Mesodermal cell (in vitro differentiated cells): ENCODE results near the gene ITGB2.

ENCODE experiments used
- H3K27ac ChIP-seq: 2 replicates; pipeline ENCODE4 v1.7.0; 2013; ENCODE audit warnings: mild to moderate bottlenecking, low read depth, low read length, moderate library complexity; ENCODE audit not compliant: severe bottlenecking
- H3K36me3 ChIP-seq: 2 replicates; pipeline ENCODE4 v1.7.1; 2013; ENCODE audit warnings: mild to moderate bottlenecking, low read length, moderate library complexity; ENCODE audit not compliant: control insufficient read depth, insufficient read depth
- H3K4me1 ChIP-seq: one replicate; pipeline ENCODE4 v1.7.1; 2013; ENCODE audit warnings: mild to moderate bottlenecking, low read length; ENCODE audit not compliant: insufficient read depth, control insufficient read depth, poor library complexity, severe bottlenecking
- H3K4me3 ChIP-seq: 2 replicates; pipeline ENCODE4 v1.7.0; 2013; ENCODE audit warnings: low read length, control low read depth, mild to moderate bottlenecking; ENCODE audit not compliant: insufficient read depth, poor library complexity, severe bottlenecking; ENCODE audit errors: extremely low read depth
- H3K9me3 ChIP-seq: 2 replicates; pipeline ENCODE4 v1.7.1; 2013; ENCODE audit warnings: mild to moderate bottlenecking, low read length, moderate library complexity; ENCODE audit not compliant: control insufficient read depth
- WGBS, 2 experiments: methylation state at CpG; one replicate each; pipeline ENCODE4 v1.1.5; 2013; ENCODE audit warnings: missing lambda C conversion rate in 2 of 2; ENCODE audit not compliant: insufficient coverage in 2 of 2; 5-methylcytosine and 5-hydroxymethylcytosine counted together

The ITGB2 gene

GRCh38 chr21:44960141-44961092 is 39.7 kb upstream of the ITGB2 start:
- 94 to 95% methylated on average over 17 to 21 of the region's 23 CpGs for WGBS, 2 experiments
- Histone ChIP-seq H3K4me1 (peaks cover 31% of the 10 kb centered on the region), H3K4me3 (no peak overlapping the region), H3K9me3 (no peaks in the 10 kb centered on the region), H3K36me3 (peaks cover 78% of the 10 kb centered on the region), H3K27ac (no peak overlapping the region)

GRCh38 chr21:44959376-44960091 is 38.8 kb upstream of the ITGB2 start:
- peaks cover 71% of the 10 kb centered on the region for H3K36me3 ChIP-seq
- H3K4me3 ChIP-seq, result no peak overlapping the region
- WGBS, 2 experiments, result 94 to 96% methylated on average over 19 to 26 of the region's 26 CpGs
- peak overlapping the region; percentile 95 for H3K27ac ChIP-seq
- no peaks in the 10 kb centered on the region for H3K9me3 ChIP-seq
- H3K4me1 ChIP-seq, result peaks cover 31% of the 10 kb centered on the region

GRCh38 chr21:44958471-44959191 is 37.9 kb upstream of the ITGB2 start:
- Histone ChIP-seq H3K4me1 (peaks cover 31% of the 10 kb centered on the region), H3K36me3 (peaks cover 70% of the 10 kb centered on the region), H3K9me3 (no peaks in the 10 kb centered on the region), H3K4me3 (no peak overlapping the region), H3K27ac (peak overlapping the region; percentile 95)
- 86 to 88% methylated on average over 23 to 26 of the region's 28 CpGs for WGBS, 2 experiments

- Histone ChIP-seq H3K36me3 (peaks cover 63% of the 10 kb centered on the region), H3K27ac (peak overlapping the region; percentile 95)
- 94 to 95% methylated on average over 24 of the region's 26 CpGs for WGBS, 2 experiments
Observed at GRCh38 chr21:44957901-44958451, 37.3 kb upstream of the ITGB2 start.

GRCh38 chr21:44957047-44957831 is 36.5 kb upstream of the ITGB2 start:
- 88 to 91% methylated on average over 18 to 22 of the region's 22 CpGs for WGBS, 2 experiments
- Histone ChIP-seq H3K4me3 (no peak overlapping the region), H3K36me3 (peaks cover 63% of the 10 kb centered on the region), H3K9me3 (no peaks in the 10 kb centered on the region), H3K27ac (no peak overlapping the region), H3K4me1 (peaks cover 25% of the 10 kb centered on the region)

More at GRCh38 chr21:44957901-44958451, 37.3 kb upstream of the ITGB2 start:
- peaks cover 31% of the 10 kb centered on the region for H3K4me1 ChIP-seq
- H3K9me3 ChIP-seq, result no peaks in the 10 kb centered on the region
- no peak overlapping the region for H3K4me3 ChIP-seq

- Histone ChIP-seq H3K36me3 (peaks cover 60% of the 10 kb centered on the region), H3K27ac (no peak overlapping the region), H3K4me1 (peaks cover 21% of the 10 kb centered on the region), H3K4me3 (no peak overlapping the region), H3K9me3 (no peaks in the 10 kb centered on the region)
- 97% methylated on average over 32 to 35 of the region's 35 CpGs for WGBS, 2 experiments
Observed at GRCh38 chr21:44956356-44957046, 35.8 kb upstream of the ITGB2 start.

- Histone ChIP-seq H3K9me3 (no peaks in the 10 kb centered on the region), H3K27ac (no peak overlapping the region), H3K4me1 (peaks cover 21% of the 10 kb centered on the region), H3K4me3 (no peak overlapping the region), H3K36me3 (peaks cover 60% of the 10 kb centered on the region)
- WGBS, 2 experiments, result 94 to 97% methylated on average over 15 to 16 of the region's 16 CpGs
Observed at GRCh38 chr21:44955798-44956175, 35.1 kb upstream of the ITGB2 start.

GRCh38 chr21:44955141-44955797 is 34.6 kb upstream of the ITGB2 start:
- 91 to 92% methylated on average over 21 of the region's 21 CpGs for WGBS, 2 experiments
- H3K4me1 ChIP-seq, result peaks cover 21% of the 10 kb centered on the region
- H3K27ac ChIP-seq, result no peak overlapping the region
- H3K9me3 ChIP-seq, result no peaks in the 10 kb centered on the region
- H3K36me3 ChIP-seq, result peaks cover 60% of the 10 kb centered on the region
- no peak overlapping the region for H3K4me3 ChIP-seq

GRCh38 chr21:44954281-44954771 is 33.6 kb upstream of the ITGB2 start:
- WGBS, 2 experiments, result 95 to 97% methylated on average over 19 to 21 of the region's 22 CpGs
- peaks cover 52% of the 10 kb centered on the region for H3K36me3 ChIP-seq
- H3K27ac ChIP-seq, result no peak overlapping the region

More at GRCh38 chr21:44954281-44954771, 33.6 kb upstream of the ITGB2 start:
- H3K9me3 ChIP-seq, result no peaks in the 10 kb centered on the region
- H3K4me3 ChIP-seq, result no peak overlapping the region
- H3K4me1 ChIP-seq, result peaks cover 17% of the 10 kb centered on the region
